Embryonic facial prominence (tissue), 1 donor: Measurements from ENCODE around the gene PFKFB3.
"Not testable (repeated sequence)": the region's sequence is repeated elsewhere in the genome, so short reads cannot be mapped to it uniquely, and the experiment has no call there.

ENCODE experiments used
- DNase-seq: peaks from one replicate; pipeline ENCODE4 v3.0.0-alpha.2; 2016; ENCODE audit errors: extremely low spot score

PFKFB3 gene

GRCh38 chr10:6178581-6178980, 24.2 kb upstream of the PFKFB3 start:
- no peak for DNase-seq

GRCh38 chr10:6179078-6179477, 23.7 kb upstream of the PFKFB3 start:
- no peak for DNase-seq

- no peak for DNase-seq
Observed at GRCh38 chr10:6180480-6181110, 22.1 kb upstream of the PFKFB3 start.

- no peak for DNase-seq
Observed at GRCh38 chr10:6181249-6181648, 21.5 kb upstream of the PFKFB3 start.

GRCh38 chr10:6182454-6183098, 20.2 kb upstream of the PFKFB3 start:
- no peak for DNase-seq

GRCh38 chr10:6185039-6185716, 17.6 kb upstream of the PFKFB3 start:
- DNase-seq: no peak

- DNase-seq: no peak
Observed at GRCh38 chr10:6186894-6187256, 15.9 kb upstream of the PFKFB3 start.

- no peak for DNase-seq
Observed at GRCh38 chr10:6187278-6187677, 15.5 kb upstream of the PFKFB3 start.

GRCh38 chr10:6190033-6190432, 12.7 kb upstream of the PFKFB3 start:
- DNase-seq: not testable (repeated sequence)

- DNase-seq: no peak
Observed at GRCh38 chr10:6191147-6191546, 11.6 kb upstream of the PFKFB3 start.

GRCh38 chr10:6191569-6191968, 11.2 kb upstream of the PFKFB3 start:
- no peak for DNase-seq

- not testable (repeated sequence) for DNase-seq
Observed at GRCh38 chr10:6193342-6193741, 9.4 kb upstream of the PFKFB3 start.

GRCh38 chr10:6194311-6194710, 8.4 kb upstream of the PFKFB3 start:
- DNase-seq: no peak

GRCh38 chr10:6195376-6195775, 7.4 kb upstream of the PFKFB3 start:
- DNase-seq: no peak

GRCh38 chr10:6195846-6196245, 6.9 kb upstream of the PFKFB3 start:
- DNase-seq: no peak

GRCh38 chr10:6196524-6196923, 6.2 kb upstream of the PFKFB3 start:
- not testable (repeated sequence) for DNase-seq

- no peak for DNase-seq
Observed at GRCh38 chr10:6197321-6197720, 5.4 kb upstream of the PFKFB3 start.

GRCh38 chr10:6198171-6198570, 4.6 kb upstream of the PFKFB3 start:
- no peak for DNase-seq

GRCh38 chr10:6199131-6199733, 3.5 kb upstream of the PFKFB3 start:
- no peak for DNase-seq

- no peak for DNase-seq
Observed at GRCh38 chr10:6200440-6200733, 2.3 kb upstream of the PFKFB3 start.

- no peak for DNase-seq
Observed at GRCh38 chr10:6200734-6201515, 1.8 kb upstream of the PFKFB3 start.

GRCh38 chr10:6201516-6201975, 1.2 kb upstream of the PFKFB3 start:
- DNase-seq: peak; percentile 61
